ENCODE measurements around the gene PGAP2.
"Not testable (repeated sequence)": the region's sequence is repeated elsewhere in the genome, so short reads cannot be mapped to it uniquely, and the experiment has no call there.

Gene PGAP2

GRCh38 chr11:3803726-3804495 is 4.4 kb upstream of the PGAP2 start:
- no peak for DNase-seq (ENCODE audit: low read depth in 2 of 2)

DNA sequence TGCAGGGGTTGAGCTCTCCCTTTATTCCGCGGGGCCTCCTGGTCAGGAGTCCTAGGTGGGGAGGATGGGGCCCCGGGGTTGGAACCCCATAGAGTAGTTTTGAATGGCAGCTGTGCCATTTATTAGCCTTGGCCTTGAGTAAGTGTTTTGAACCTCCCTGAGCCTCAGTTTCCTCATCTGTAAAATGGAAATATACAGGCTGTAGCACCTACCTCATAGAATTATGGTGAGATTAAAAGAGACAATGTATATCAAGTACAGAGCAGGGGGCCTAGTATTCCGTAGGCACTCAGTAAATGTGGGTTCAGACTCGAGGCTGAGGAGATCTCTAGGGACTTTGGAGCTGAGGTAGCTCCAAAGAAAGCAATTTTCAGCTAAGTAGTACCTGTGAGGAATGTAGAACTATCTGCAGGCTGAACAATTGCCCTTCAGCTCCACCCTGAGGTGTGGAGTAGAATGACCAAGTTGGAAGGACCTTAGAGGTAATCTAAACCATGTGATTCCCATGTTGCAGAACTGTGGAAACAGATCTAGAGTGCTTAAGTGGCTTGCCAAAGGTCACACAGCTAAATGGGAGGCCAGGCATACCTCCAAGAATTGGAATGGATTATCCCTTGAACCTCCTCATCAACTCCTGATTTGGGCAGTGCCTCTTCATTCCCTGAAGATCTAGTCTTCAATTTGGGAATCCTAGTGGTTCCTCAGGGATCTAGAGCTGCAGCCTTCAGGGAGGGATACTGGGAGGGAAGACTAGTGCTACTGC is 682 bp downstream of the PGAP2 start:
- no peak for DNase-seq (ENCODE audit: low read depth in 2 of 2)

- DNase-seq (ENCODE audit: low read depth in 2 of 2): no peak
These were observed 1.2 kb downstream of the PGAP2 start for GRCh38 chr11:3809624-3809928.

DNA sequence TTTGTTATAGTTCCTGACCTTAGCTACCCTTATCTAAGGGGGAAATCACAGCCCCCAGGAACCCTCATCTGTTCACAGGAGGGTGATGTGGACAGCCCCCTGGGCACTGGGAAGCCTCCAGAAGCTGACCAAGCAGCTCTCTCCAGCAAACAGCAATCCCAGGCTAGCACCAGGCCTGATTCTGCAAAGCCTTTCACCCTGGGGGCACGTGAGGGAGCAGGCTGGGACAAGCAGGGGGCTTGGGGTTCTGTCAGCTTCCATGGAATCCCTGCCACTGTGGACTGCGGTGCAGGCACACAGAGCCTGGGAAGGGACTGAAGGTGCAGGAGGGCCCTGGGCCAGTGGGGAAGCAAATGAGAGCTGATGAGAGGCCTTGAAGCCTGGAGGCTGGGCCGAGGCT is 2.1 kb downstream of the PGAP2 start:
- no peak for DNase-seq (ENCODE audit: low read depth in 2 of 2)

GRCh38 chr11:3810951-3811350 is 2.6 kb downstream of the PGAP2 start:
- DNase-seq (ENCODE audit: low read depth in 2 of 2): no peak

DNA sequence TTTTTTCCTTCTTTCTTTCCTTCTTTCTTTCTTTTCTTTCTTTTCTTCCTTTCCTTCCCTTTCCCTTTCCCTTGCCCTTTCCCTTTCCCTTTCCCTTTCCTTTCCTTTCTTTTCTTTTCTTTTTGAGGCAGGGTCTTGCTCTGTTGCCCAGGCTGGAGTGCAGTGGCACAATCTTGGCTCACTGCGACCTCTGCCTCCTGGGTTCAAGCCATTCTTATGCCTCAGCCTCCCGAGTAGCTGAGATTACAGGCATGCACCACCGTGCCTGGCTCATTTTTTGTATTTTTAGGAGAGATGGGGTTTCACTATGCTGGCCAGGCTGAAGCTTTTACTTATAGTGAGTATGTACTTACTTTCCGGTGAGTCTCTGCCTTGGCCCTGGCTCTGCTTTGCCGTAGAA is 6.5 kb downstream of the PGAP2 start:
- not testable (repeated sequence) for DNase-seq (ENCODE audit: low read depth in 2 of 2)

DNA sequence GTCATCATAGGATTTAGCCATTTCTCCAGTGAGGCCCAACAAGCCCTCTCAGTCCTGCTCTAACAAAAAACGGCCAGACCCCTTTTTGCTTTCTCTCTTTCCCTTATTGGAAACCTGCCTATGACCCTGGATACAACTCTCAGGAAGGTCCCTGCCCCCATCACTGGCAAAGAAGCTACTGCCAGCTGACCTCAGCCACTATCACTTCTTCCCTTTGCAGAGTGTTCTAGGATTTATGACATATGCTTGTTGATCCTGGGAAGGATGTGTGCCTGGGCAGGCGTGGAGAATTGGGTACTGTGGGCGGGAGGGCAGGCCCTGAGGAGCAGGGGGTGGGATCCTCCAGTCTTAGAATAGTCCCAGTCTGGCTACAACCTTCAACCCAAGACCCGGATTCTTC is 7.5 kb downstream of the PGAP2 start:
- DNase-seq (ENCODE audit: low read depth in 2 of 2): no peak

GRCh38 chr11:3816673-3817072 is 8.3 kb downstream of the PGAP2 start:
- DNase-seq (ENCODE audit: low read depth in 2 of 2): no peak

- no peak for DNase-seq (ENCODE audit: low read depth in 2 of 2)
These were observed 8.9 kb downstream of the PGAP2 start for GRCh38 chr11:3817181-3817800.

GRCh38 chr11:3820971-3821370 is 12.6 kb downstream of the PGAP2 start:
- DNase-seq (ENCODE audit: low read depth in 2 of 2): no peak

DNA sequence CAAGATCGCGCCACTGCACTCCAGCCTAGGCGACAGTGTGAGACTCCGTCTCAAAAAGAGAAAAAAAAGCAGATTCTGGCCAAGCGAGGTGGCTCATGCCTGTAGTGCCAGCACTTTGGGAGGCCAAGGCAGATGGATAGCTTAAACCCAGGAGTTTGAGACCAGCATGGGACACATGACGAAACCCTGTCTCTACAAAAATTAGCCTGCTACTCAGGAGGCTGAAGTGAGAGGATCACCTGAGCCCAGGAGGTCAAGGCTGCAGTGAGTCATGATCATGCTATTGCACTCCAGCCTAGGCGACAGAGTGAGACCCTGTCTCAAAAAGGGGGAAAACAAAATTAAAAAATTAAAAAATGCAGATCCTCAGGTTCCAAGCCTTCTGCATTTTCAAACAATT is 14.0 kb downstream of the PGAP2 start:
- DNase-seq (ENCODE audit: low read depth in 2 of 2): no peak

DNA sequence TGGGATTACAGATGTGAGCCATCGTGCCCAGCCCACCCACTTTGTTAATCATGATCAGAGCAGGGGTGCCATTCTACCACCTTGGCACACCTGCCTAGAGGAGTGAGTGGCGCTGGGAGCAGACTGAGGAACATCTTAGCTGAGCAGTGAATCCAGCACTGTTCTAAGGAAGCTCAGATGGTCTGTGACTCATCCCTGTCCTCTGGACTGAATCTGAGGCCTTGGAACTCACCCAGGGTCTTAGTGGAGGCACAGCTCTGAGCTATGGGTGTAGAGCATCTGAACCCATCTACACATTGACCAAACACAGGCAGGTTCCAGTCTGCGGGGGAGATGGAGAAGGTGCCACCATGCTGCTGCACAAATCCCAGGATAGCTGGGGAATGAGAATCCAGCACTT is 14.9 kb downstream of the PGAP2 start:
- DNase-seq (ENCODE audit: low read depth in 2 of 2): no peak

DNA sequence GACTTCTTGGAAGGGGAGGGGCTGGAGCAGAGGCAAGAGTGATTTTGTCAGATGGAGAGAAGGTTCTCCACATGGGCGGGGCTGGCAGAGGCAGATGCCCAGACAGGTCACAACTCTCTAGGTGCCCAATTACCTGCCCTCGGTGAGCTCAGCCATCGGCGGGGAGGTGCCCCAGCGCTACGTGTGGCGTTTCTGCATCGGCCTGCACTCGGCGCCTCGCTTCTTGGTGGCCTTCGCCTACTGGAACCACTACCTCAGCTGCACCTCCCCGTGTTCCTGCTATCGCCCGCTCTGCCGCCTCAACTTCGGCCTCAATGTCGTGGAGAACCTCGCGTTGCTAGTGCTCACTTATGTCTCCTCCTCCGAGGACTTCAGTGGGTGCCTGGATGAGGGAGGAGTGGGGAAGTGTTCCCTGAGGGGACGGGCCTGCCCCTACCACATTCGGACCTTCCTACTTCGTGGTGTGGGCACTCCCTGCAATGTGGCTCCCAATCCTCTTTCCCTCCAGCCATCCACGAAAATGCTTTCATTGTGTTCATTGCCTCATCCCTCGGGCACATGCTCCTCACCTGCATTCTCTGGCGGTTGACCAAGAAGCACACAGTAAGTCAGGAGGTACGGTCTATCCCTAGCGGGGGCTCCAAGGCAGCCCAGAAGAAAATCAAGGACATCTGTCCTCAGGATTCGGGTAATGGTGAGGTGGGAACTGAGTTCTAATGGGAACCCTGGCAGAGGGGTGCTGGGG is 15.6 kb downstream of the PGAP2 start:
- no peak for DNase-seq (ENCODE audit: low read depth in 2 of 2)

- peak; percentile 68 to 73 for DNase-seq (ENCODE audit: low read depth in 2 of 2)
These were observed 16.5 kb downstream of the PGAP2 start for GRCh38 chr11:3824714-3825472.

DNA sequence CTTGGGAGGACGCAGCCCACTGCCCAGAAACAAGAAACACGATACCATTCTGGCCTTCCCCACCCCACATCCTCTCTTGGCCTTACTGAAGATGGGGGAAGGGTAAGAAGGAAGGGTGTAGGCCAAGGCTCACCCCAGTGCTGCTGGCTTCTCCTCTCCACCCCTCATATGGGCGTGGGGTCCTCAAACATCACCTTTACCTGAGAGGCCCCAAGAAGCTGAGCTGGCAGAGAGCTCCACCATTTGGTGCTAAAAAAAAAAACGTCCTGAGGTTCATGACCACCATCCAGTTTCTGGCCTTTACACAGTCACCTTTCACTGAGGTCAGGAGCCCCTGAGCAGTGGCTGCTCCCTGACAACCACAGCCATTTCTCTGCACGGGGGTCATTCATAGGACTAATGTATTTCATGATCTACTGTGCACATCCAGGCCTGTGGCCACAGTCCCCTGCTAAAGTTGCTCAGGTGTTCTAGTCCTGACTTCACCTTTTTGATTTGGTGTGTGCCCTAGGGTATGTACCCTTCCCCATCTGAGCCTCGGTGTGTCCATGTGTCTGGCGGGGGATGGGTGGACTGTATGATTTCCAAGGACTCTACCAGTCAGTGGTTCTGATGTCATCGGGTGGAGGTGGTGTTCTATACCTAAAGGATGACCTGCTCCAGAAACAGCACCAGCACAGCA is 17.3 kb downstream of the PGAP2 start:
- DNase-seq (ENCODE audit: low read depth in 2 of 2): no peak

- DNase-seq (ENCODE audit: low read depth in 2 of 2): no peak
These were observed 18.4 kb downstream of the PGAP2 start for GRCh38 chr11:3826721-3827120.

DNA sequence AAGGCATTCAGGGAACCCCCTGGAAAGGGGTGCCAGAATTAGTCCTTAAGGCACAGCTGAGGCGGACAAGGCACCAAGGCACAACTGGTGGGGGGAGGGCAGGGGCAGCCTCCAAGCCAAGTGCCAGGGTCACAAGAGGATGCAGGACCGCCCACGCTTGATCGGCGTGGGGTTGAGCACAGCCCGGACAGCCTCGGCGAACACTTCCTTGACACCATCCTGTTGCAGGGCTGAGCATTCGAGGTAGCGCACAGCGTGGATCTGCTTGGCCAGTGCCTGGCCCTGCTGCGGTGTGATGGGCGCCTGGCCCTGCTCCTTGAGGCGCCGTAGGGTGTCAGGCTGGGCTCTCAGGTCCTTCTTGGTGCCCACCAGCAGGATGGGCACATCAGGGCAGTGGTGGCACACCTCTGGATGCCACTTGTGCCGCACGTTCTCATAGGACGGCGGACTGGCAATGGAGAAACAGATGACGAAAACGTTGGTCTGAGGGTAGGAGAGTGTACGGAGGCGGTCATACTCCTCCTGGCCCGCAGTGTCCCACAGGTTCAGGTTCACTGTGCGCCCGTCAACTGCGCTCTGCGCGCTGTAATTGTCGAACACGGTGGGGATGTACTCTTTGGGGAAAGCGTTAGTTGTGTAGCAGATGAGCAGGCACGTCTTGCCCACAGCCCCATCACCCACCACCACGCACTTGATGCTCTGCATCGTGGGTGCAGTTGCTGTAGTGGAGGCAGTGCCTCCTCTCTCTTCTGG is 19.2 kb downstream of the PGAP2 start:
- DNase-seq (ENCODE audit: low read depth in 2 of 2): no peak

GRCh38 chr11:3830088-3830487 is 21.7 kb downstream of the PGAP2 start:
- no peak for DNase-seq (ENCODE audit: low read depth in 2 of 2)

DNA sequence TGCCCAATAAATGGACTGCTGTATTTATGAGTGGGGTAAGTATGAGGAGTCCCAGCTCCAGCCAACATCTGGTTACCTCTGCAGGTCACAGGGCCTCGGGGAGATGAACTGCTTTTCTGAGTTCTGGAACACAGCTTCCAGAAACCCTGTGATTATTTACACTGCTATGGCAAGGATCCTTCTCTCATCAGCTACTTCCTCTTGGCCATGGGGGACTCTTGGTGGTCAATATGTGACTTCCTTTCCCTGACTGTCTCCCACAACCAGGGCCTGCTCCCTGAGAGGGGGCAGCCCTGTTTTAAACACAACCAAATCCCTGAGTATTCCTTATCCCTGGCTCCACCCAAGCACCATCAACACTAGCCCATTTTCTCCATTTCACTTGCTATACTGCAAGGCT is 22.4 kb downstream of the PGAP2 start:
- no peak for DNase-seq (ENCODE audit: low read depth in 2 of 2)
